GM12878 (cell line): Measurements from ENCODE around the gene HEXIM2. TPM values are rescaled to one million over a fixed set of nuclear protein-coding genes. Genes with fewer than 3 reads are reported as not detected.

Experiments
- ATF7 ChIP-seq: fragments of 450-650 bp; IDR thresholded peaks from 2 replicates; pipeline ENCODE4 v1.6.1; 2016; ENCODE audit warnings: low read depth, mild to moderate bottlenecking
- CREM ChIP-seq: IDR thresholded peaks from 2 replicates; pipeline ENCODE4 v1.6.1; 2014; ENCODE audit warnings: antibody characterized with exemption, low read depth
- E2F8 ChIP-seq: fragments of 450-650 bp; IDR thresholded peaks from 2 replicates; pipeline ENCODE4 v1.6.1; 2018; ENCODE audit warnings: mild to moderate bottlenecking, low read depth, moderate library complexity; ENCODE audit not compliant: partially characterized antibody
- ELK1 ChIP-seq: IDR thresholded peaks from 2 replicates; pipeline ENCODE4 v1.6.1; 2012; ENCODE audit warnings: low read depth, low read length, improper control_type of control experiment
- EP300 ChIP-seq, 2 experiments: fragments of 150-350 bp in 1 of 2; IDR thresholded peaks; 2 replicates each; pipeline ENCODE4 v1.6.1; 2011 to 2012; ENCODE audit warnings: low read depth in 2 of 2, low read length in 2 of 2, borderline replicate concordance in 1 of 2, improper control_type of control experiment in 1 of 2, inconsistent platforms in 1 of 2; ENCODE audit not compliant: control insufficient read depth in 1 of 2
- EZH2 ChIP-seq: IDR thresholded peaks from 2 replicates; pipeline ENCODE4 v1.6.1; 2012; ENCODE audit warnings: low read depth, mild to moderate bottlenecking, control low read depth, inconsistent platforms, low read length, borderline replicate concordance; ENCODE audit not compliant: control insufficient read depth
- HDGF ChIP-seq: fragments of 450-650 bp; IDR thresholded peaks from 2 replicates; pipeline ENCODE4 v1.6.1; 2016; ENCODE audit warnings: antibody characterized with exemption
- KAT2A ChIP-seq: conservative IDR thresholded peaks from 2 replicates; pipeline ENCODE4 v1.6.1; 2011; ENCODE audit warnings: low read depth, low read length; ENCODE audit not compliant: control insufficient read depth
- MTA2 ChIP-seq: fragments of 450-650 bp; IDR thresholded peaks from 2 replicates; pipeline ENCODE4 v1.6.1; 2016; ENCODE audit warnings: low read depth, mild to moderate bottlenecking, moderate library complexity
- POLR2AphosphoS2 ChIP-seq: IDR thresholded peaks from 2 replicates; pipeline ENCODE4 v1.6.1; 2011; ENCODE audit warnings: low read depth, mild to moderate bottlenecking, low read length, improper control_type of control experiment, moderate library complexity
- POU2F2 ChIP-seq: IDR thresholded peaks from 3 replicates; pipeline ENCODE4 v1.6.1; 2011; ENCODE audit warnings: low read depth, mild to moderate bottlenecking, low read length, borderline replicate concordance
- SMARCA5 ChIP-seq: fragments of 450-650 bp; IDR thresholded peaks from 2 replicates; pipeline ENCODE4 v1.6.1; 2017; ENCODE audit warnings: mild to moderate bottlenecking
- SUZ12 ChIP-seq: fragments of 200-600 bp; sonication (generic); IDR thresholded peaks from one replicate; pipeline ENCODE4 v1.6.1; 2018; ENCODE audit warnings: antibody characterized with exemption, mild to moderate bottlenecking; ENCODE audit not compliant: unreplicated experiment
- TBL1XR1 ChIP-seq: IDR thresholded peaks from 2 replicates; pipeline ENCODE4 v1.6.1; 2012; ENCODE audit warnings: low read depth, low read length, improper control_type of control experiment
- WRNIP1 ChIP-seq: IDR thresholded peaks from 2 replicates; pipeline ENCODE4 v1.6.1; 2011; ENCODE audit warnings: low read depth, low read length, improper control_type of control experiment, borderline replicate concordance
- ZNF217 ChIP-seq: fragments of 450-650 bp; IDR thresholded peaks from 2 replicates; pipeline ENCODE4 v1.6.1; 2017; ENCODE audit warnings: antibody characterized with exemption, mild to moderate bottlenecking
- polyA plus RNA-seq, 11 experiments: library from polyadenylated mRNA; depleted of rRNA in 4 of 11; unstranded in 6 of 11; stranded (reverse) in 5 of 11; fragments of >200 nt; fragmentation: Nextera tagmentation in 4 of 11; fragmentation: Illumina TruSeq in 1 of 11; extraction: Ambion mirVana in 4 of 11; extraction: Trizol in 1 of 11; gene quantifications; 1 replicate in 1 of 11; 2 replicates in 10 of 11; pipeline versions ENCODE4 v1.2.1 to v1.2.3, GENCODE V29; 2011 to 2016; ENCODE audit warnings: inconsistent platforms in 2 of 11, missing spikeins in 2 of 11, low read depth in 1 of 11
- total RNA-seq, 4 experiments: library from RNA; depleted of rRNA in 3 of 4; stranded (reverse); fragments of >200 nt in 3 of 4; fragmentation: Illumina TruSeq in 1 of 4; extraction: Trizol in 1 of 4; gene quantifications; 2 replicates each; pipeline versions ENCODE4 v1.2.1 to v1.2.3, GENCODE V29; 2013 to 2021
- TF ChIP-seq, protein P1 (sequence below): fragments of 450-650 bp; formaldehyde crosslinking; IDR thresholded peaks from 2 replicates; pipeline ENCODE4 v1.5.0; 2022; ENCODE audit warnings: mild to moderate bottlenecking, missing genetic modification characterization
- TF ChIP-seq, protein P2 (sequence below): IDR thresholded peaks from 2 replicates; pipeline ENCODE4 v1.6.1; 2012; ENCODE audit warnings: mild to moderate bottlenecking, low read depth, low read length

The HEXIM2 gene
- total and polyA plus RNA-seq, 10 of the 15 experiments (the other 5 are each of a cell fraction or from before 2014, with no cell fraction given), result 0.10 to 10.3 (median 6.4) TPM

- TF ChIP-seq, protein P1, sequence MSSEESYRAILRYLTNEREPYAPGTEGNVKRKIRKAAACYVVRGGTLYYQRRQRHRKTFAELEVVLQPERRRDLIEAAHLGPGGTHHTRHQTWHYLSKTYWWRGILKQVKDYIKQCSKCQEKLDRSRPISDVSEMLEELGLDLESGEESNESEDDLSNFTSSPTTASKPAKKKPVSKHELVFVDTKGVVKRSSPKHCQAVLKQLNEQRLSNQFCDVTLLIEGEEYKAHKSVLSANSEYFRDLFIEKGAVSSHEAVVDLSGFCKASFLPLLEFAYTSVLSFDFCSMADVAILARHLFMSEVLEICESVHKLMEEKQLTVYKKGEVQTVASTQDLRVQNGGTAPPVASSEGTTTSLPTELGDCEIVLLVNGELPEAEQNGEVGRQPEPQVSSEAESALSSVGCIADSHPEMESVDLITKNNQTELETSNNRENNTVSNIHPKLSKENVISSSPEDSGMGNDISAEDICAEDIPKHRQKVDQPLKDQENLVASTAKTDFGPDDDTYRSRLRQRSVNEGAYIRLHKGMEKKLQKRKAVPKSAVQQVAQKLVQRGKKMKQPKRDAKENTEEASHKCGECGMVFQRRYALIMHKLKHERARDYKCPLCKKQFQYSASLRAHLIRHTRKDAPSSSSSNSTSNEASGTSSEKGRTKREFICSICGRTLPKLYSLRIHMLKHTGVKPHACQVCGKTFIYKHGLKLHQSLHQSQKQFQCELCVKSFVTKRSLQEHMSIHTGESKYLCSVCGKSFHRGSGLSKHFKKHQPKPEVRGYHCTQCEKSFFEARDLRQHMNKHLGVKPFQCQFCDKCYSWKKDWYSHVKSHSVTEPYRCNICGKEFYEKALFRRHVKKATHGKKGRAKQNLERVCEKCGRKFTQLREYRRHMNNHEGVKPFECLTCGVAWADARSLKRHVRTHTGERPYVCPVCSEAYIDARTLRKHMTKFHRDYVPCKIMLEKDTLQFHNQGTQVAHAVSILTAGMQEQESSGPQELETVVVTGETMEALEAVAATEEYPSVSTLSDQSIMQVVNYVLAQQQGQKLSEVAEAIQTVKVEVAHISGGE, result no peak
- TF ChIP-seq SUZ12, result no peak
- TF ChIP-seq, protein P2, sequence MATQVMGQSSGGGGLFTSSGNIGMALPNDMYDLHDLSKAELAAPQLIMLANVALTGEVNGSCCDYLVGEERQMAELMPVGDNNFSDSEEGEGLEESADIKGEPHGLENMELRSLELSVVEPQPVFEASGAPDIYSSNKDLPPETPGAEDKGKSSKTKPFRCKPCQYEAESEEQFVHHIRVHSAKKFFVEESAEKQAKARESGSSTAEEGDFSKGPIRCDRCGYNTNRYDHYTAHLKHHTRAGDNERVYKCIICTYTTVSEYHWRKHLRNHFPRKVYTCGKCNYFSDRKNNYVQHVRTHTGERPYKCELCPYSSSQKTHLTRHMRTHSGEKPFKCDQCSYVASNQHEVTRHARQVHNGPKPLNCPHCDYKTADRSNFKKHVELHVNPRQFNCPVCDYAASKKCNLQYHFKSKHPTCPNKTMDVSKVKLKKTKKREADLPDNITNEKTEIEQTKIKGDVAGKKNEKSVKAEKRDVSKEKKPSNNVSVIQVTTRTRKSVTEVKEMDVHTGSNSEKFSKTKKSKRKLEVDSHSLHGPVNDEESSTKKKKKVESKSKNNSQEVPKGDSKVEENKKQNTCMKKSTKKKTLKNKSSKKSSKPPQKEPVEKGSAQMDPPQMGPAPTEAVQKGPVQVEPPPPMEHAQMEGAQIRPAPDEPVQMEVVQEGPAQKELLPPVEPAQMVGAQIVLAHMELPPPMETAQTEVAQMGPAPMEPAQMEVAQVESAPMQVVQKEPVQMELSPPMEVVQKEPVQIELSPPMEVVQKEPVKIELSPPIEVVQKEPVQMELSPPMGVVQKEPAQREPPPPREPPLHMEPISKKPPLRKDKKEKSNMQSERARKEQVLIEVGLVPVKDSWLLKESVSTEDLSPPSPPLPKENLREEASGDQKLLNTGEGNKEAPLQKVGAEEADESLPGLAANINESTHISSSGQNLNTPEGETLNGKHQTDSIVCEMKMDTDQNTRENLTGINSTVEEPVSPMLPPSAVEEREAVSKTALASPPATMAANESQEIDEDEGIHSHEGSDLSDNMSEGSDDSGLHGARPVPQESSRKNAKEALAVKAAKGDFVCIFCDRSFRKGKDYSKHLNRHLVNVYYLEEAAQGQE, result peak; percentile 44
- peak in 1 of 2 experiments; percentile 69; a peak in 2 of 4 replicates for TF ChIP-seq EP300 (IDR thresholded peaks at IDR 0.05; ENCODE audit: borderline replicate concordance in 1 of 2, control insufficient read depth in 1 of 2, low read depth in 2 of 2, low read length in 2 of 2)
- TF ChIP-seq CREM, result peak; percentile 94
- no peak for TF ChIP-seq TBL1XR1
- no peak for TF ChIP-seq KAT2A
- peak; percentile 76 for TF ChIP-seq HDGF
- TF ChIP-seq EZH2, result no peak
- TF ChIP-seq ELK1, result peak; percentile 30; the same call in 1 of the 2 replicates
- no peak for TF ChIP-seq WRNIP1
- TF ChIP-seq SMARCA5, result peak; percentile 76; the same call in 1 of the 2 replicates
- TF ChIP-seq POLR2AphosphoS2, result peak; percentile 88
- no peak for TF ChIP-seq ZNF217
- TF ChIP-seq POU2F2, result peak; percentile 89; the same call in 2 of the 3 replicates
- 0 out of 2 replicates have a peak, but pooled peaks have one; percentile 5 for TF ChIP-seq MTA2
- TF ChIP-seq ATF7, result peak; percentile 88
- peak; percentile 36 for TF ChIP-seq E2F8
These were observed at the start of gene HEXIM2 (continued) for GRCh38 chr17:45161288-45162024.
